Tibial nerve (tissue), 4 donors: ENCODE results near the gene VAMP3.

Source experiments
- CTCF ChIP-seq, 5 experiments: fragments of 200-600 bp in 3 of 5; fragments of 450-650 bp in 2 of 5; sonication (generic) in 3 of 5; IDR thresholded peaks; one replicate each; pipeline ENCODE4 v1.5.1; 2016 to 2019; ENCODE audit warnings: antibody characterized with exemption in 5 of 5, mild to moderate bottlenecking in 3 of 5, moderate library complexity in 2 of 5
- EP300 ChIP-seq, 2 donors: sonication (generic); formaldehyde crosslinking; IDR thresholded peaks; one replicate each; pipeline ENCODE4 v1.6.1; 2017; ENCODE audit warnings: antibody characterized with exemption in 2 of 2, mild to moderate bottlenecking in 1 of 2
- POLR2A ChIP-seq, 2 donors: fragments of 450-650 bp; IDR thresholded peaks; one replicate each; pipeline ENCODE4 v1.6.1; 2017; ENCODE audit warnings: antibody characterized with exemption in 2 of 2, mild to moderate bottlenecking in 2 of 2, moderate library complexity in 2 of 2

- TF ChIP-seq CTCF (IDR thresholded peaks at IDR 0.05), result no peak
- no peak for TF ChIP-seq POLR2A (IDR thresholded peaks at IDR 0.05)
- TF ChIP-seq EP300 (IDR thresholded peaks at IDR 0.05), result no peak
Measured at GRCh38 chr1:7754234-7754633, 16.9 kb upstream of the VAMP3 start.
